AG04450 (cell line): ENCODE data around the gene HTR6. TPM values are rescaled to one million over a fixed set of nuclear protein-coding genes. Genes with fewer than 3 reads are reported as not detected.

Source experiments
- CTCF ChIA-PET: fragments of 300-600, 350-600 bp; formaldehyde crosslinking; extraction: SDS; loops from one replicate; lab custom pipeline; 2022; ENCODE audit warnings: antibody characterized with exemption, inconsistent platforms; lab: Charles Lee
- POLR2A ChIA-PET: fragments of 350-600 bp; formaldehyde crosslinking; extraction: SDS; loops from one replicate; lab custom pipeline; 2021; ENCODE audit warnings: antibody characterized with exemption, inconsistent platforms; lab: Yijun Ruan, JAX
- DNase-seq: peaks from one replicate; pipeline ENCODE4 v3.0.0-alpha.2; 2011; ENCODE audit warnings: low read depth, low spot score
- H3K27ac ChIP-seq: one replicate; pipeline ENCODE4 v1.5.1; 2012; ENCODE audit warnings: low read depth, low read length, control low read depth
- H3K27me3 ChIP-seq: one replicate; pipeline ENCODE4 v1.6.0; 2012; ENCODE audit warnings: low read length; ENCODE audit not compliant: control insufficient read depth, insufficient read depth
- H3K4me3 ChIP-seq: 2 replicates; pipeline ENCODE4 v1.5.1; 2011; ENCODE audit warnings: mild to moderate bottlenecking, low read depth, low read length, control low read depth
- H3K9me3 ChIP-seq: 2 replicates; pipeline ENCODE4 v1.5.1; 2012; ENCODE audit warnings: low read length; ENCODE audit not compliant: control insufficient read depth, insufficient read depth
- polyA plus RNA-seq: library from polyadenylated mRNA; depleted of rRNA; stranded (reverse); fragments of >200 nt; gene quantifications from 2 replicates; pipeline ENCODE4 v1.2.3, GENCODE V29; 2011
- TF ChIP-seq, protein P1 (sequence below): IDR thresholded peaks from 2 replicates; pipeline ENCODE4 v1.5.1; 2011; ENCODE audit warnings: low read depth, low read length, control low read depth, inconsistent platforms

Gene HTR6
- polyA plus RNA-seq, 1 experiment, result not detected

DNA sequence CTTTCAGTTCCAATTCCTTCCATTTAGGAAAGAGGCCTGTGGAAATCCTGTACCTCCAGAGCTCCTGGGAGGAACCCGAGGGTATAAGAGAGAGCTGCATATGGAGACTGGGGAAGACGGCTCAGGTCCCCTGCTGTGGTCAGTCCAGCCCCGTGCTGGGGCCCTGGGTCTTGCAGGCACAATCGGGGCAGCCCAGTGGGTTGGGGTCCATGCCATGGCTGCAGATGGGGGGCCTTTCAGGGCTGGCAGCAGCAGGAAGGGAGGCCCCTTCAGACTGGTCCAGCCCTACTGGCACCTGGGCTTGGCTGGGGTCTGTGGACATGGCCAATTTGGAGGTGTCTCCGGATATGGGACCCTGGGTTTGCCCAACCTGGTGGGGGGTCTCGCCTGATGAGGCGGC lies 18.2 kb downstream of the HTR6 start:
- TF ChIP-seq, protein P1, sequence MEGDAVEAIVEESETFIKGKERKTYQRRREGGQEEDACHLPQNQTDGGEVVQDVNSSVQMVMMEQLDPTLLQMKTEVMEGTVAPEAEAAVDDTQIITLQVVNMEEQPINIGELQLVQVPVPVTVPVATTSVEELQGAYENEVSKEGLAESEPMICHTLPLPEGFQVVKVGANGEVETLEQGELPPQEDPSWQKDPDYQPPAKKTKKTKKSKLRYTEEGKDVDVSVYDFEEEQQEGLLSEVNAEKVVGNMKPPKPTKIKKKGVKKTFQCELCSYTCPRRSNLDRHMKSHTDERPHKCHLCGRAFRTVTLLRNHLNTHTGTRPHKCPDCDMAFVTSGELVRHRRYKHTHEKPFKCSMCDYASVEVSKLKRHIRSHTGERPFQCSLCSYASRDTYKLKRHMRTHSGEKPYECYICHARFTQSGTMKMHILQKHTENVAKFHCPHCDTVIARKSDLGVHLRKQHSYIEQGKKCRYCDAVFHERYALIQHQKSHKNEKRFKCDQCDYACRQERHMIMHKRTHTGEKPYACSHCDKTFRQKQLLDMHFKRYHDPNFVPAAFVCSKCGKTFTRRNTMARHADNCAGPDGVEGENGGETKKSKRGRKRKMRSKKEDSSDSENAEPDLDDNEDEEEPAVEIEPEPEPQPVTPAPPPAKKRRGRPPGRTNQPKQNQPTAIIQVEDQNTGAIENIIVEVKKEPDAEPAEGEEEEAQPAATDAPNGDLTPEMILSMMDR, result no peak
- peaks cover 5% of the 10 kb centered on the region for H3K9me3 ChIP-seq
- no peak overlapping the region for H3K4me3 ChIP-seq
- no peak for DNase-seq
- ChIA-PET POLR2A (no interaction called here), CTCF (interaction anchor here (1.6 to 3.3 kb wide), 4 partner anchors 22 to 33 kb away, joined by 7 to 20 read pairs (median 18); no protein-coding TSS in a partner anchor)
- H3K27ac ChIP-seq, result no peak overlapping the region
- no peaks in the 10 kb centered on the region for H3K27me3 ChIP-seq

DNA sequence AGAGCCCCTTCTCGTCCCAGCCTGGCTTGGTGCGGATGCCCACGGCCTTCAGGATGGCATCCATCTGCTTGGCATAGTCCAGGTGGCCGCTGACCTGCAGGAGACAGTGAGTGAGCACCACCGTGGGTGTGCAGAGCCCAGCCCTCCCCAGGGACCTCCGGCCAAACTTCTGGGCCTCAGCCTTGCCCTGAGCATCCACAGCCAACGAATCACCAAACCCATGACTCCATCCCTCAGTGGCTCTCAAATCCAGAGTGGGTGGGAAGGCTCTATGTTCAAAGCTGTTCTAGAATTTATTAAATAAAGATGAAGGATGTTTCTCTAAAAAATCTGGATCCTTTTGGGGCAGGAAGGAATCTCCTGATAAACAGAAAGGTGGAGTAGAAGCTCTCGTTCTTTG lies 18.7 kb downstream of the HTR6 start:
- POLR2A ChIA-PET, result interaction anchor here (0.6 kb wide), 2 partner anchors 18 to 67 kb away, joined by 5 to 6 read pairs; no protein-coding TSS in a partner anchor
- no peak overlapping the region for H3K4me3 ChIP-seq
- H3K9me3 ChIP-seq, result peaks cover 5% of the 10 kb centered on the region
- no peak overlapping the region for H3K27ac ChIP-seq
- CTCF ChIA-PET, result interaction anchor here (1.4 to 3.3 kb wide), 4 partner anchors 19 to 32 kb away, joined by 3 to 20 read pairs (median 12); no protein-coding TSS in a partner anchor
- TF ChIP-seq, protein P1, result no peak
- H3K27me3 ChIP-seq, result no peaks in the 10 kb centered on the region
- no peak for DNase-seq

DNA sequence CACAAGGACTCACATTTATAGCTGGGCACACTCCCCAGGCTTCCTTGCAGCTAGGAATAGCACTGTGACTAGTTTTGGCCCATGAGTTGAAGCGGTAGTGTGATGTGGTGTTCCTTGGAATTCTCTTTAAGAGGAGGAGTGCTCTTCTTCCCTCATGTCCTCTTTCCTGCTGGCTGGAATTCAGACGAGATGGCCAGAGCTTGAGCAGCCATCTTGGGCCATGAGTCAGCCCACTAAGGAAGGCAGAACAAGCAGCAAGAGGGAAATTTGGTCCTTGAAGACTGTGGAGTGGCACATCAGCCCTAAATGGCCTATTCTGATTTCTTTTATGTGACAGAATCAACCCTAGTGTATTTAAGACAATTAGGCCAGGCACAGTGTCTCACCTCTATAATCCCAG lies 20.0 kb downstream of the HTR6 start:
- H3K27me3 ChIP-seq, result no peaks in the 10 kb centered on the region
- ChIA-PET CTCF (interaction anchor here (1.4 to 1.9 kb wide), 3 partner anchors 18 to 31 kb away, joined by 3 to 20 read pairs (median 7); no protein-coding TSS in a partner anchor), POLR2A (no interaction called here)
- no peak overlapping the region for H3K4me3 ChIP-seq
- DNase-seq, result no peak
- no peak overlapping the region for H3K27ac ChIP-seq
- TF ChIP-seq, protein P1, result no peak
- peaks cover 5% of the 10 kb centered on the region for H3K9me3 ChIP-seq

DNA sequence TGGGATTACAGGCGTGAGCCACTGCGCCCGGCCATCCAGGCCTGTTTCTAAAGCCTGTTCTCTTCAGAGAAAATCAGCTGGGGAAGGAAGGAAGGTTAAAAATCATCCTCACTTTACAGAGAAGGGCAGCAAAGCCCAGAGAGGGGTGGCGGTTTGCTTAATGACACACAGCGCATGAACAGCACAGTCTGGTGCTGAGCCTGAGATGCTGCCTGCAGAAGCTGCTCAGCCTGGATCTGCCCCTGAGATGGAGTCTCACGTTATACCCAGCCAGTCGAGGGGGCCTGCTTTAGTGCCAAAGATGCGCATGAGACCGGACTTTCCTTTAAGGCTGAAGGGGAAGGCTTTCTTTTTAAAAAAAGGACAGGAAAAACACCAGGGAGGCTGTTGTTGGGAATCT lies 21.3 kb downstream of the HTR6 start:
- POLR2A ChIA-PET, result no interaction called here
- Histone ChIP-seq H3K9me3 (peaks cover 13% of the 10 kb centered on the region), H3K4me3 (no peak overlapping the region), H3K27ac (no peak overlapping the region), H3K27me3 (no peaks in the 10 kb centered on the region)
- CTCF ChIA-PET, result interaction anchor here (1.1 kb wide), 1 partner anchor 18 kb away, joined by 4 read pairs; no protein-coding TSS in a partner anchor
- DNase-seq, result no peak
- TF ChIP-seq, protein P1, result no peak

DNA sequence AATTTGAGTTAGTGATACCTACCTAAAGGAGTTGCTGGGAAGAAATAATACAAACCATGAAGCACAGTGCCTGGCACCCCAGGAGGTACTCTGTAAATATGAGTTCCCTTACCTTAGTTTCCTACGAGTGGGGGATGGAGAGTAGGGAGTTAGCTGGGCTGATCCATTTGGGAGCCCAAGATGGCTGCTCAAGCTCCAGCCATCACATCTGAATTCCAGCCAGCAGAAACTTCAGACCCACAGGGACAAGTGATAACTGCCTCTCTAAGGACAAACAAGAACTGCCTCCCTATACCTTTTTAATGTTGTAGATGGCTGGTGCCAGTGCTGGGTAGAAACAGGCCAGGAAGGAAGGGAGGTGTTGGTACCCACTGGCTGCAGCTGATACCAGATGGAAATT lies 22.7 kb downstream of the HTR6 start:
- Histone ChIP-seq H3K27ac (no peak overlapping the region), H3K4me3 (no peak overlapping the region), H3K9me3 (peaks cover 13% of the 10 kb centered on the region), H3K27me3 (no peaks in the 10 kb centered on the region)
- TF ChIP-seq, protein P1, result no peak
- CTCF ChIA-PET, result interaction anchor here (4.2 kb wide), 1 partner anchor 17 kb away, joined by 20 read pairs; no protein-coding TSS in a partner anchor
- DNase-seq, result no peak
- POLR2A ChIA-PET, result no interaction called here
